HS-27A (cell line): ENCODE data around the gene MZF1.
"Not testable (repeated sequence)": the region's sequence is repeated elsewhere in the genome, so short reads cannot be mapped to it uniquely, and the experiment has no call there.

Source experiments
- DNase-seq: peaks from one replicate; pipeline ENCODE4 v3.0.0-alpha.2; 2012; ENCODE audit warnings: low read depth, missing footprints

Gene MZF1

DNA sequence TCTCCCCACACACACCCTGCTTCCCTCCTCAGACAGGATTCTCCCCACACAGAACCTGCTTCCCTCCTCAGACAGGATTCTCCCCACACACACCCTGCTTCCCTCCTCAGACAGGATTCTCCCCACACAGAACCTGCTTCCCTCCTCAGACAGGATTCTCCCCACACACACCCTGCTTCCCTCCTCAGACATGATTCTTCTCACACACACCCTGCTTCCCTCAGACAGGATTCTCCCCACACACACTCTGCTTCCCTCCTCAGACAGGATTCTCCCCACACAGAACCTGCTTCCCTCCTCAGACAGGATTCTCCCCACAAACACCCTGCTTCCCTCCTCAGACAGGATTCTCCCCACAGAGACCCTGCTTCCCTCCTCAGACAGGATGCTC is 34.0 kb downstream of the MZF1 start:
- not testable (repeated sequence) for DNase-seq

DNA sequence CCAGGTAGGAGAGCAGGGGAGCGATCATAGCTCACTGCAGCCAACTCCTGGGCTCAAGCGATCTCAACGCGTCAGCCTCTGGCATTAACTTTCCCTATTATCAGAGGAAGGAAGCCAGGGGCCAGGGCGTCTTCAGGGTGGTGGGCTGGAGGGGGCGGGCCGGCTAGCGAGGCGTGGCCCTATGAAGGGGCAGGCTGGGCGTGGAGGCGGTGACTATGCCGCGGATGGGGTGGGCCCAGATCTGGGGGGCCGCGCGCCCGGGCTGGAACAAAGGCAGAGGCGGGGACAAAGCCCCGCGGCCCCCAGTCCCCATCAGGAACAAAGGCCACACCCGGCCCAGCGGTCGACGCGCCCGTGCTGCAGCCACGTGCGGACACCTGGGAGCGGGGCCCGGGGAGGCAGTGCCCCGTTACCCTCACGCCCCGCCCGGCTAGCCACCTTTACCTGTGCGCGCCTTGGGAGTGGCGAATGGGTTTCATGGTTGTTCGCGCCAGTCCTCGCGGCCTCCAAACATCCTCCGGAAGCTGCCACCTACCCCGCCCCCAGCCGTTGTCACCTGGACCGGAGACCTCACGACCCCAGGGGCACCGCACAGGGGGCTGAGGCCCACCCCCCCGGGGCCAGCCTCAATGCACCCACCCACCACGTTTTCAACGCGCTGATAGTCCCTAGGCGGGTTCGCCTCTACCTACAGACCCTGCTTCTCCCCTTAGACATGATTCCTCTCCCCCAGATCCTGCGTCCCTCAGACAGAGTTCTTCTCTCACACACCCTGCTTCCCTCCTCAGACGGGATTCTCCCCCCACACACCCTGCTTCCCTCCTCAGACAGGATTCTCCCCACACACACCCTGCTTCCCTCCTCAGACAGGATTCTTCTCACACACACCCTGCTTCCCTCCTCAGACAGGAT is 34.6 kb downstream of the MZF1 start:
- DNase-seq, result no peak

DNA sequence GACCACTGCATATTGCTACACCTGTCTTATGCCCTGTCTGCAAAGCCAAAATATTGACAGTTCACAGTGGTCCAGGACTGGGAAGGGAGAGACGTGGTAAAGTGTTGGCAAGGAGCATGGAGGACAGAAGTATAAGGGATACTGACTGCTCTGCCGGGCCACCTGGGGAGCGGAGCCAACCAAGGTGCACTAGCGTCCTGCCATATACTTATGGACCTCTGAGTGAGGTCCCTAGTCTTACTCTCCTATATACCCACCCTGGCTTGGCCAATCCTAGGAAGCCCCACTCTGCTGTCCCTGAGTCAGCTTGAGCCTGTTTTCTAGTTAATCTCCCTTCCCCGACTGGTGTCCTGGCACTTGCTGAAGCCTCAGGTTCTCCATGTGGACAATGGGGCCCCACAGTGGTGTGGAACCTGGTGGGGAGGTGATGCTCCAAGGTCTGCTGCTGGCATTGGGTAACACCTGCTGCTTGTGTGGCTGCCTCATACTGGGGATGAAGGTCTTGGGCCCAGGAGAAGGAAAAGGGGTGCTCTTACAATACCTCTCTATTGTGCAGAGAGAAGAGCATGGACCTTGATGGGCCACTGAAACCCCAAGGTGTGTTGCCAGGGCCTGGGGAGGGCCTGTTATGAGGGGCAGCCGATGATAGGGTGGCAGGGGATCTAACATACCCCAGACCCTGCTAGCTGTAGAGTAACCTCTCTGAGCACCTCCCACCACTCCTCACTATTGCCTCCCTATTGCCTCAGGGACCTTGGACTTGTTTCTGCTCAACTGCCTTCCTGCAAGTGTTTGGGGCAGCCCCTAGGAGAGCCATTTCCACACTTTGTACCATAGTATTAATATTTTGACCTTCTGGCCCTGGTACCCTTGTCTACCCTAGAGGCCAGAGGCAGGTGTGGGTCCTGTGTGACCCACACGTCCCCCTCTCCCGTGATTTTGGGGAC is 36.0 kb downstream of the MZF1 start:
- DNase-seq, result no peak

- no peak for DNase-seq
These were observed 37.3 kb downstream of the MZF1 start for GRCh38 chr19:58535857-58536256.

DNA sequence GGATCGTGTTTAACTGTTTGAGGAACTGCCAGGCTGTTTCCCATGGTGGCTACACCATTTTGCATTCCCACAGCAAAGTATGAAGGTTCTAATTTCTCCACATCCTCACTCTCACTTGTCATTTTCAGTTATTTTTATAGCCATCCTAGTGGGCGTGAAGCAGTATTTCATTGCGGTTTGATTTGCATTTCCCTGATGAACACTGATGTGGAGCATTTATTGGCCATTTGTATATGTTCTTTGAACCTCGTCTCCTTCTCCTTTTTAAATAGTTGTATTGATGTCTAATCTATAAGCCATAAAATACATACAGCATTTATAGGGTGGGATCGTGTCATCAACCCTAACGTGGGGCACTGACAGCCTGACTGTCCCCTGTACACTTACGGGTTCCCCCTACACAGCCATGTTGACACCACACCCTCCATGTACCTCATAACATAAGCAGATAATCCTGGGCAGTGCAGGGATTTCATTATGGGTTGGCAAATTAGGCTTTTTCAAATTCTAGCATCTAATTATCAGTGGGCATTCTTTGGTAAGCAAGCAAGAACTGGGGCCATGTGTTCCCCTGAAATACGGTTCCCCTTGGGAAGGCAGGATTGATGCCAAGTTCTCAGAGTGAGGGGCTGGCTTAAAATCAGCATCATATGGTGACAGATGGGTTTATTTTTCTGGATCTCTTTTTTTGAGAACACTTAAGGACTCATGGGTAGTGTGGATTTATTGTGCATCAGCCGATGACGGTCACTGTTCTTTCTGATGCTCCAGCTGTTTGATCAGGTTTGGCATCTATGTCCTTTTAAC is 41.9 kb downstream of the MZF1 start:
- no peak for DNase-seq

- no peak for DNase-seq
These were observed 43.7 kb downstream of the MZF1 start for GRCh38 chr19:58529405-58529804.

GRCh38 chr19:58522709-58523108 is 50.4 kb downstream of the MZF1 start:
- DNase-seq, result no peak

- no peak for DNase-seq
These were observed 51.5 kb downstream of the MZF1 start for GRCh38 chr19:58521651-58522050.

- DNase-seq, result no peak
These were observed 52.9 kb downstream of the MZF1 start for GRCh38 chr19:58520257-58520599.

GRCh38 chr19:58519355-58520256 is 53.5 kb downstream of the MZF1 start, which contains the start of gene ZBTB45:
ZBTB45 (minus strand) TSS chr19:58519810; CDS start chr19:58517673, 2,137 bp downstream.
- DNase-seq, result peak; percentile 94

DNA sequence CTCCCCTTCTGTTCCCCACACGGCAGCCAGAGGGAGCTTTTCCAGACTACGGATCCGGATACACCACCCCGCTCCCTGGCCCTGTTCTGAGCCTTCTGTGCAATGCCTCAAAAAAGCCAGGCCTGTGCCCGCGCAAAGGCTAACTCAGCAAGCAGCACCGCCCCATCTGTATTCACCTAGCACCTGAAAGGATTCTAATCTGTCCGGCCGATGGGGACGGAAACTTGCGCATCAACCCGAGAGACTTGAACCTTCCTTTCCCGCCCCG is 54.1 kb downstream of the MZF1 start:
- peak; percentile 55 for DNase-seq

GRCh38 chr19:58518256-58519086 is 54.7 kb downstream of the MZF1 start:
- DNase-seq, result no peak

GRCh38 chr19:58516964-58517833 is 55.9 kb downstream of the MZF1 start:
- no peak for DNase-seq

- no peak for DNase-seq
These were observed 56.8 kb downstream of the MZF1 start for GRCh38 chr19:58516246-58516836.

GRCh38 chr19:58515259-58515658 is 57.9 kb downstream of the MZF1 start:
- DNase-seq, result no peak

DNA sequence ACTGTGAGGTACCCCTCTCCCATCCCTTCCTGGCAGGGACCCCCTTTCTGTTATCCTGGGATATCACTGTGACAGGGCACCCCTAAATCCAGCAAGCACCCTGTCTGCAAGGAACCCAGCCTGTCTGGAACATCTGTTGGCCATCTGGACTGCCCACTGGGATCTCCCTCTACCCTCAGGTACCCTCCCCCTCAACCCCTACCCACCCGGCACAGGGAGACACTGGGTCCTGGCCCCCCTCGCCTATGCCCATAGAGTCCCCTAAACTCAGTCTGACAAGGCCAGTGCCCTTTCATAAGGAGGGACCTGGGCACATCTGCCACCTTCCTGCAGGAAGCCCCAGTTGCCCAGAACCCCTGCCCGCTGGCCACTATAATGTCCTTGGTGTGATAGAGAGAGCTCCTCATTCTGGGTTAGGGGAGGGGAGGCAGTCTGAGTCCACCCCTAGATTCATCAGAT is 58.5 kb downstream of the MZF1 start:
- no peak for DNase-seq

DNA sequence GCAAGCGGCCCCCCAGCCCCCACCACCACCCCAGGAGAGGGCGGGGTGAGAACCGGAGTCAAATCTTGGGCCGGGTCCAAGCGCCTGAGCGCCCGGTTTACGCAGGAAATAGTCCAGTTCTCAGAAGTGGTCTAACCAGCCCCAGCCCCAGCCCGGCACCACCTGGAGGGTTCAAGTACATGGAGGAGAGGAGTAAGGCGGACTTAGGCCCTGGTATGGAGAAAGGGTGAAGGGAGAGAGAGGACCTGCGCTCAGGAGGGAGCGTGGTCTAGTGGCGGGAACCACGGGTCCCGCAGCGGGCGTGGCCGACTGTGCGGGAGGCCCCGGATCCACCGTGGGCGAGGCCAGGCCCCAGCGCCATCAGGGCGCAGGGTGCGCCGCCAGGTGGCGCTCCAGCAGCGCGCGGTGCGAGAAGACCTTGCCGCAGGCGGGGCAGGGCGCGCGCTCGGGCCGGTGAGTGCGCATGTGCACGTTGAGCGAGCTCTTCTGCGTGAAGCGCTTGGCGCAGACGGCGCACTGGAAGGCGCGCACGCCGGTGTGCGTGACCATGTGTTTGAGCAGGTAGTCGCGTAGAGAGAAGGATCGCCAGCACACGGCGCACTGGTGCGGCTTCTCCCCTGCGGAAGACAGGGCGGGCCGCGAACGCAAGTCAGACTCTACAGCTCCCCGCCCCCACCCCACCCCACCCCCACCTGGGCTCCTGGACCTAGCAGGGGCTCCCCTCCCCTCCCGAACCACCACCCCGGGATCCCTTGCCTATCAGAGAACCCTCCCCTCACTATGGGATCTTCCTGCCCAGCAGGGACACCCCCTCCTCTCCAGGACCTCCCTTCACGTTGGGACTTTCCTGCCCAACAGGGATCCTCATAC is 59.2 kb downstream of the MZF1 start:
- DNase-seq, result no peak

DNA sequence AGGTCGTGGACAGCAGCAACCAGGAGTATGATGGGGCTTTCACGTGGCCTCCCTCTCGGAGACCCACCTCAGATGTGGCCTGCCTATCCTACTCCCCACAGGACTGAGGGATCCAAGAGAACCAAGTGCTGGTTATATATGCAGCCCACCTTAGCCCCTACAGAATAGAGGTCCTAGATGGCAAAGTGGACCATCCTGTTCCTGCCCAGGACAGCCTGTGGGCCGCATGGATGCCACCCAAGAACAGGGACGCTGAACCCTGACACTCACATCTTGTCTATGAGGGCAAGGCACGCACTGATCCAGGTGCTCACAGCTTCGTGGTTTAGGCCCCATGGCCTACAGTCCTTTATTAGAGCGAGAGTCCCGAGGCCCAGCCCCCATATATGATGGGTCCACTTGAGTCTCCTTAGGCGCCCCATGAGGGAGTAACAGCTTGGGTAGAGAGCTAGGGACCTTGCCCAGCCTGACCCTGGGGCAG is 59.9 kb downstream of the MZF1 start:
- DNase-seq, result no peak
